Ishikawa (cell line): ENCODE measurements around the gene IGF2BP3.

Experiments
- CEBPB ChIP-seq: IDR thresholded peaks from 2 replicates; pipeline ENCODE4 v1.6.1; 2012
- CREB1 ChIP-seq: IDR thresholded peaks from 2 replicates; pipeline ENCODE4 v1.6.1; 2012; ENCODE audit warnings: low read depth
- EGR1 ChIP-seq: IDR thresholded peaks from 2 replicates; pipeline ENCODE4 v1.6.1; 2012
- EP300 ChIP-seq: IDR thresholded peaks from 2 replicates; pipeline ENCODE4 v1.6.1; 2012; ENCODE audit warnings: borderline replicate concordance
- FOXM1 ChIP-seq: IDR thresholded peaks from 2 replicates; pipeline ENCODE4 v1.6.1; 2012; ENCODE audit warnings: low read depth, borderline replicate concordance
- MAX ChIP-seq: IDR thresholded peaks from 2 replicates; pipeline ENCODE4 v1.6.1; 2012
- NFIC ChIP-seq: IDR thresholded peaks from 2 replicates; pipeline ENCODE4 v1.6.1; 2012
- RAD21 ChIP-seq: IDR thresholded peaks from 2 replicates; pipeline ENCODE4 v1.6.1; 2012; ENCODE audit warnings: low read depth
- TAF1 ChIP-seq: IDR thresholded peaks from 2 replicates; pipeline ENCODE4 v1.6.1; 2012; ENCODE audit warnings: low read depth, mild to moderate bottlenecking
- TCF12 ChIP-seq: IDR thresholded peaks from 2 replicates; pipeline ENCODE4 v1.6.1; 2012; ENCODE audit warnings: low read depth
- TEAD4 ChIP-seq: IDR thresholded peaks from 2 replicates; pipeline ENCODE4 v1.6.1; 2012
- USF1 ChIP-seq: IDR thresholded peaks from 2 replicates; pipeline ENCODE4 v1.6.1; 2012
- YY1 ChIP-seq: IDR thresholded peaks from 2 replicates; pipeline ENCODE4 v1.6.1; 2012; ENCODE audit warnings: low read depth
- ZBTB7A ChIP-seq: IDR thresholded peaks from 2 replicates; pipeline ENCODE4 v1.6.1; 2012; ENCODE audit warnings: low read depth
- TF ChIP-seq, protein P1 (sequence below): IDR thresholded peaks from 2 replicates; pipeline ENCODE4 v1.6.1; 2012; ENCODE audit warnings: low read depth, mild to moderate bottlenecking

Gene IGF2BP3

DNA sequence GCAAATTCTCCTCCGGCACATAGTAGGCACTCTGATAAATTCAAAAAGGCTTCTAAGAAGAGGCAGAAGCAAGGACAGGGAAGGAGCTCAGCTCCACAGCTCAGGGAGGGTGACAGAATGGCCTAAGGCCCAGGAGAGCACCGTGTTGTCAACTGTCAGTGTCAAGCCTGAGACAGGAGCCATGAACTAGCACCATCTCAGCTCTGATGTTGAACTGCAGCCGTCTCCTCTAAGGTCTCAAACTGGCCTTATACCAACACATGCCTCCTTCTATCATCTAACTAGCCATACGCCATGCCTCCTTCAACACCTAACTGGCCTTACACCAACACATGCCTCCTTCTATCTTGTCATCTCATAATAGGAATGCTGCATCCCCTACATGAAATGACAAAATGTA, 73.0 kb downstream of the IGF2BP3 start:
- no peak for TF ChIP-seq NFIC
- TF ChIP-seq TAF1: no peak
- no peak for TF ChIP-seq RAD21
- TF ChIP-seq, protein P1, sequence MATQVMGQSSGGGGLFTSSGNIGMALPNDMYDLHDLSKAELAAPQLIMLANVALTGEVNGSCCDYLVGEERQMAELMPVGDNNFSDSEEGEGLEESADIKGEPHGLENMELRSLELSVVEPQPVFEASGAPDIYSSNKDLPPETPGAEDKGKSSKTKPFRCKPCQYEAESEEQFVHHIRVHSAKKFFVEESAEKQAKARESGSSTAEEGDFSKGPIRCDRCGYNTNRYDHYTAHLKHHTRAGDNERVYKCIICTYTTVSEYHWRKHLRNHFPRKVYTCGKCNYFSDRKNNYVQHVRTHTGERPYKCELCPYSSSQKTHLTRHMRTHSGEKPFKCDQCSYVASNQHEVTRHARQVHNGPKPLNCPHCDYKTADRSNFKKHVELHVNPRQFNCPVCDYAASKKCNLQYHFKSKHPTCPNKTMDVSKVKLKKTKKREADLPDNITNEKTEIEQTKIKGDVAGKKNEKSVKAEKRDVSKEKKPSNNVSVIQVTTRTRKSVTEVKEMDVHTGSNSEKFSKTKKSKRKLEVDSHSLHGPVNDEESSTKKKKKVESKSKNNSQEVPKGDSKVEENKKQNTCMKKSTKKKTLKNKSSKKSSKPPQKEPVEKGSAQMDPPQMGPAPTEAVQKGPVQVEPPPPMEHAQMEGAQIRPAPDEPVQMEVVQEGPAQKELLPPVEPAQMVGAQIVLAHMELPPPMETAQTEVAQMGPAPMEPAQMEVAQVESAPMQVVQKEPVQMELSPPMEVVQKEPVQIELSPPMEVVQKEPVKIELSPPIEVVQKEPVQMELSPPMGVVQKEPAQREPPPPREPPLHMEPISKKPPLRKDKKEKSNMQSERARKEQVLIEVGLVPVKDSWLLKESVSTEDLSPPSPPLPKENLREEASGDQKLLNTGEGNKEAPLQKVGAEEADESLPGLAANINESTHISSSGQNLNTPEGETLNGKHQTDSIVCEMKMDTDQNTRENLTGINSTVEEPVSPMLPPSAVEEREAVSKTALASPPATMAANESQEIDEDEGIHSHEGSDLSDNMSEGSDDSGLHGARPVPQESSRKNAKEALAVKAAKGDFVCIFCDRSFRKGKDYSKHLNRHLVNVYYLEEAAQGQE: no peak
- TF ChIP-seq EP300: no peak
- no peak for TF ChIP-seq TEAD4
- TF ChIP-seq YY1: no peak
- TF ChIP-seq TCF12: no peak
- TF ChIP-seq USF1: no peak
- no peak for TF ChIP-seq EGR1
- no peak for TF ChIP-seq CREB1
- no peak for TF ChIP-seq ZBTB7A
- TF ChIP-seq FOXM1: no peak
- no peak for TF ChIP-seq MAX
- no peak for TF ChIP-seq CEBPB

- no peak for TF ChIP-seq FOXM1
- no peak for TF ChIP-seq YY1
- TF ChIP-seq, protein P1: no peak
- TF ChIP-seq RAD21: no peak
- TF ChIP-seq MAX: no peak
- TF ChIP-seq TAF1: no peak
- no peak for TF ChIP-seq EGR1
- no peak for TF ChIP-seq NFIC
- TF ChIP-seq TCF12: no peak
- TF ChIP-seq USF1: no peak
- no peak for TF ChIP-seq CEBPB
Observed at GRCh38 chr7:23396222-23397015, 73.9 kb downstream of the IGF2BP3 start.

- TF ChIP-seq FOXM1: no peak
- TF ChIP-seq RAD21: no peak
- TF ChIP-seq ZBTB7A: no peak
- no peak for TF ChIP-seq EP300
- TF ChIP-seq NFIC: no peak
- TF ChIP-seq EGR1: no peak
- TF ChIP-seq TCF12: no peak
- TF ChIP-seq, protein P1: no peak
- no peak for TF ChIP-seq YY1
- TF ChIP-seq CREB1: no peak
Observed at GRCh38 chr7:23394488-23395171, 75.7 kb downstream of the IGF2BP3 start.

DNA sequence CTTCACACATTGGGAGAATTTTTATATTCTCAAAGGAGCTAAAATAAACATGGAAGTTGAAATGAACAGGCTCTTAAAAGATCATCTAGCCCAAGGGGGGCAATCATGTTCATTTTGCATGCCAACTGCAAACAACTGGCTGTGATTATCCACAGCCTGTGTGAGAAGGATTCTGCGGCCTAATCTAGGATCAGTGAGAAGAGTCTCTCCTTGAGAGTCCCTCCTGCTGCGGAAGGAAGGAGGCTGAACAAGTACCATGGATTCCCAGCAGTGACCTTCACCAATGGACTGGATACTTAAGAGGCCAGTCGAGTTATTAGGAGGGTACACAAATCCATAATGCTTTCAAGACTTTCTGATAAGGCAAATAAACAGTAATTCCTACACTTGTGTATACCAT, 76.7 kb downstream of the IGF2BP3 start:
- TF ChIP-seq CEBPB (no peak), YY1 (no peak), USF1 (no peak), EGR1 (no peak), EP300 (no peak), CREB1 (no peak), MAX (no peak), TAF1 (no peak), TCF12 (no peak), ZBTB7A (no peak), TEAD4 (no peak), FOXM1 (no peak), NFIC (no peak), RAD21 (no peak)
- TF ChIP-seq, protein P1: no peak
